HepG2 (cell line): ENCODE measurements around the gene WNT1. TPM values are rescaled to one million over a fixed set of nuclear protein-coding genes. Genes with fewer than 3 reads are reported as not detected.
A peak's percentile ranks its signal among the peaks of the same experiment; 100 is the strongest.

Experiments used
- ATAC-seq: fragments of 200-7000 bp; cut with Tn5 transposase; 3 replicates; pipeline ENCODE4 v1.9.1; 2020; ENCODE audit warnings: mild to moderate bottlenecking, moderate library complexity
- BruUV-seq: library from RNA; stranded (reverse); fragments of 400-500 nt; replicated peaks from 2 replicates; lab custom pipeline; 2021; lab: Mats Ljungman, UMichigan
- CTCF ChIA-PET: fragments of 300-600 bp; formaldehyde crosslinking; extraction: SDS; loops from one replicate; lab custom pipeline; 2021; ENCODE audit warnings: low total read pairs, inconsistent platforms, low intra/inter-chr PET ratio; lab: Yijun Ruan, JAX
- POLR2A ChIA-PET: fragments of 350-600 bp; sonication (Branson Sonifier 250); formaldehyde crosslinking; loops from one replicate; lab custom pipeline; 2020; ENCODE audit warnings: antibody characterized with exemption, inconsistent platforms; lab: Yijun Ruan, JAX
- DNase-seq: peaks from one replicate; pipeline ENCODE4 v3.0.0-alpha.2; 2015; ENCODE audit warnings: low spot score
- FAIRE-seq: peaks from 3 replicates; lab custom pipeline; 2011; peaks lifted over from hg19 to GRCh38; lab: Jason Lieb, UNC
- H2AFZ ChIP-seq: one replicate; pipeline ENCODE4 v1.6.1; 2011; ENCODE audit warnings: low read length, inconsistent platforms
- H3K27ac ChIP-seq: fragments of 300-600 bp; 3 replicates; pipeline ENCODE4 v1.8.0; 2011; ENCODE audit warnings: mixed run types, mild to moderate bottlenecking, mixed read lengths, low read length, inconsistent platforms; ENCODE audit not compliant: insufficient read depth; ENCODE audit errors: extremely low read length
- H3K27me3 ChIP-seq, 2 experiments: fragments of 200-600 bp in 1 of 2; 2 replicates in 1 of 2; 3 replicates in 1 of 2; pipeline versions ENCODE4 v1.6.0 to v1.8.0; 2011; ENCODE audit warnings: low read length in 2 of 2, mild to moderate bottlenecking in 2 of 2, moderate library complexity in 2 of 2, inconsistent platforms in 1 of 2; ENCODE audit not compliant: insufficient read depth in 2 of 2, control insufficient read depth in 1 of 2
- H3K36me3 ChIP-seq, 2 experiments: fragments of 200-600 bp in 1 of 2; replicated peaks in 1 of 2; 2 replicates in 1 of 2; 3 replicates in 1 of 2; pipeline versions ENCODE4 v1.5.1 to v1.8.0; 2011; ENCODE audit warnings: low read length in 2 of 2, inconsistent platforms in 1 of 2; ENCODE audit not compliant: insufficient read depth in 2 of 2, control insufficient read depth in 1 of 2
- H3K4me1 ChIP-seq: 2 replicates; pipeline ENCODE4 v1.5.1; 2012; ENCODE audit warnings: low read length, inconsistent platforms; ENCODE audit not compliant: insufficient read depth
- H3K4me2 ChIP-seq: 2 replicates; pipeline ENCODE4 v1.6.0; 2011; ENCODE audit warnings: low read depth, low read length, inconsistent platforms
- H3K4me3 ChIP-seq, 3 experiments: fragments of 200-600 bp in 1 of 3; sonication (generic), shearing (Covaris generic) in 1 of 3; replicated peaks in 1 of 3; 2 replicates each; pipeline ENCODE4 v1.5.1; 2011 to 2016; ENCODE audit warnings: low read length in 3 of 3, inconsistent platforms in 2 of 3, low read depth in 2 of 3, mild to moderate bottlenecking in 2 of 3, control low read depth in 1 of 3, mixed read lengths in 1 of 3; ENCODE audit not compliant: insufficient read depth in 1 of 3
- H3K79me2 ChIP-seq: one replicate; pipeline ENCODE4 v1.6.1; 2011; ENCODE audit warnings: low read length, inconsistent platforms; ENCODE audit not compliant: insufficient read depth
- H3K9ac ChIP-seq: 2 replicates; pipeline ENCODE4 v1.6.0; 2011; ENCODE audit warnings: mild to moderate bottlenecking, low read depth, low read length, inconsistent platforms; ENCODE audit not compliant: insufficient read depth
- H3K9me3 ChIP-seq: 2 replicates; pipeline ENCODE4 v1.5.1; 2012; ENCODE audit warnings: mild to moderate bottlenecking, low read length
- H4K20me1 ChIP-seq: 2 replicates; pipeline ENCODE4 v1.6.0; 2011; ENCODE audit warnings: inconsistent platforms, mild to moderate bottlenecking, low read length, moderate library complexity; ENCODE audit not compliant: insufficient read depth
- CTCF ChIP-seq: sonication (generic); formaldehyde crosslinking; IDR thresholded peaks from 2 replicates; pipeline ENCODE4 v1.5.0; 2020; ENCODE audit warnings: mild to moderate bottlenecking, missing genetic modification reagents, moderate library complexity
- MED1 ChIP-seq: sonication (generic); formaldehyde crosslinking; IDR thresholded peaks from 2 replicates; pipeline ENCODE4 v1.4.0; 2020; ENCODE audit warnings: missing genetic modification reagents
- STAG1 ChIP-seq: sonication (generic); formaldehyde crosslinking; IDR thresholded peaks from 2 replicates; pipeline ENCODE4 v1.4.0; 2020; ENCODE audit warnings: missing genetic modification reagents
- THAP9 ChIP-seq: sonication (generic); formaldehyde crosslinking; IDR thresholded peaks from 2 replicates; pipeline ENCODE4; 2020; ENCODE audit warnings: missing genetic modification reagents, mild to moderate bottlenecking, borderline replicate concordance
- ZNF446 ChIP-seq: sonication (generic); formaldehyde crosslinking; IDR thresholded peaks from 2 replicates; pipeline ENCODE4 v1.5.0; 2020; ENCODE audit warnings: mild to moderate bottlenecking, missing genetic modification reagents
- ZNF800 ChIP-seq: sonication (generic); formaldehyde crosslinking; IDR thresholded peaks from 2 replicates; pipeline ENCODE4 v1.4.0; 2020; ENCODE audit warnings: missing genetic modification reagents
- WGBS: methylation state at CpG from one replicate; pipeline ENCODE4 v1.1.6; 2017; ENCODE audit warnings: low lambda C conversion rate; 5-methylcytosine and 5-hydroxymethylcytosine counted together
- in situ Hi-C: cut with HindIII; loops from 2 replicates; pipeline ENCODE4 v1.10.0; 2017; ENCODE audit warnings: low pct_unique_long_range_greater_than_20kb; ENCODE audit not compliant: extremely low pct_ligation_motif_present
- intact Hi-C: fragments of 100-400 bp; cut with micrococcal nuclease; formaldehyde crosslinking; loops from one replicate; pipeline ENCODE4 v1.10.0; 2022; ENCODE audit not compliant: unreplicated experiment
- polyA plus RNA-seq, 8 experiments: library from polyadenylated mRNA; depleted of rRNA in 3 of 8; stranded (reverse) in 7 of 8; unstranded in 1 of 8; fragments of >200 nt; fragmentation: Illumina TruSeq in 4 of 8; extraction: Trizol in 4 of 8; gene quantifications; 2 replicates each; pipeline versions ENCODE4 v1.2.1 to v1.2.3, GENCODE V29; 2011 to 2016; ENCODE audit warnings: low read depth in 4 of 8, missing spikeins in 1 of 8, mixed read lengths in 1 of 8; ENCODE audit not compliant: insufficient read depth in 1 of 8
- total RNA-seq, 5 experiments: library from RNA; depleted of rRNA; stranded (reverse); fragments of >200 nt; fragmentation: Illumina TruSeq; extraction: Trizol; gene quantifications; 2 replicates each; pipeline ENCODE4 v1.2.3, GENCODE V29; 2016; ENCODE audit warnings: low read depth in 1 of 5

Gene WNT1
- total and polyA plus RNA-seq, 2 of the 13 experiments (the other 11 are each of a cell fraction or from before 2014, with no cell fraction given), result not detected

- Histone ChIP-seq H3K4me3 (no peak overlapping the region), H3K4me2 (no peak overlapping the region), H3K9me3 (no peaks in the 10 kb centered on the region), H4K20me1 (peaks cover 9% of the 10 kb centered on the region; the same call in 1 of the 2 replicates), H3K4me1 (peaks cover 56% of the 10 kb centered on the region), H3K9ac (no peak overlapping the region), H3K27ac (no peak overlapping the region), H3K36me3 (no peaks in the 10 kb centered on the region), H3K27me3 (peaks cover 24 to 78% of the 10 kb centered on the region in 2 experiments), H2AFZ (no peak overlapping the region), H3K79me2 (no peaks in the 10 kb centered on the region)
- intact Hi-C loops (no loop called here), in situ Hi-C loops (no loop called here)
- 16% methylated on average over 15 of the region's 23 CpGs for WGBS
- POLR2A ChIA-PET, result interaction anchor here (1.5 kb wide), 1 partner anchor 15 kb away, joined by 5 read pairs; the partner anchor contains the start of gene ARF3
- no TSS peak for BruUV-seq
- FAIRE-seq, result no peak
- DNase-seq, result no peak
- TF ChIP-seq MED1 (CRISPR knock-in tag) (no peak), THAP9 (CRISPR knock-in tag) (no peak), STAG1 (CRISPR knock-in tag) (peak; percentile 15; the same call in 1 of the 2 replicates), ZNF800 (CRISPR knock-in tag) (peak; percentile 81; the same call in 1 of the 2 replicates), CTCF (CRISPR knock-in tag) (peak; percentile 59), ZNF446 (CRISPR knock-in tag) (no peak)
- peak; percentile 42 for ATAC-seq
- CTCF ChIA-PET, result interaction anchor here (2.7 kb wide), 1 partner anchor 23 kb away, joined by 11 read pairs; no protein-coding TSS in a partner anchor
Observed at GRCh38 chr12:48972213-48972951, 5.7 kb upstream of the WNT1 start.
